Gastrocnemius medialis (tissue), 4 donors: Measurements from ENCODE around the gene SHC4. TPM values are rescaled to one million over a fixed set of nuclear protein-coding genes. Genes with fewer than 3 reads are reported as not detected.

Experiments
- ATAC-seq, 2 donors: fragments of 150-250 bp; one replicate each; pipeline ENCODE4 v1.9.1; 2016
- DNase-seq, 2 donors: peaks; one replicate each; pipeline ENCODE4 v3.0.0-alpha.2; 2019
- H3K27ac ChIP-seq, 4 donors: fragments of 200-600 bp; sonication (generic); 1 replicate in 1 of 4; 2 replicates in 3 of 4; pipeline ENCODE4 v1.5.1; 2016 to 2018; ENCODE audit warnings: mild to moderate bottlenecking in 2 of 4, moderate library complexity in 1 of 4
- H3K27me3 ChIP-seq, 3 donors: fragments of 200-600 bp; sonication (generic) in 2 of 3; 1 replicate in 1 of 3; 2 replicates in 2 of 3; pipeline versions ENCODE4 v1.5.1 to v1.6.0; 2016 to 2019; ENCODE audit warnings: mild to moderate bottlenecking in 1 of 3, moderate library complexity in 1 of 3
- H3K36me3 ChIP-seq, 2 donors: fragments of 200-600 bp; sonication (generic) in 1 of 2; one replicate each; pipeline ENCODE4 v1.5.1; 2017 to 2018
- H3K4me1 ChIP-seq, 2 donors: fragments of 200-600 bp; sonication (generic) in 1 of 2; one replicate each; pipeline ENCODE4 v1.5.1; 2016 to 2017; ENCODE audit warnings: mild to moderate bottlenecking in 2 of 2
- H3K4me3 ChIP-seq, 4 donors: fragments of 200-600 bp; sonication (generic) in 3 of 4; 1 replicate in 1 of 4; 2 replicates in 3 of 4; pipeline ENCODE4 v1.5.1; 2016 to 2019; ENCODE audit warnings: mild to moderate bottlenecking in 2 of 4
- H3K9me3 ChIP-seq, 3 donors: fragments of 200-600 bp; sonication (generic) in 2 of 3; 1 replicate in 1 of 3; 2 replicates in 2 of 3; pipeline ENCODE4 v1.5.1; 2016 to 2019
- POLR2A ChIP-seq, 2 donors: fragments of 450-650 bp; IDR thresholded peaks; one replicate each; pipeline ENCODE4 v1.6.1; 2017; ENCODE audit warnings: antibody characterized with exemption in 2 of 2, mild to moderate bottlenecking in 2 of 2, moderate library complexity in 2 of 2
- in situ Hi-C, 4 donors: fragments of 200-750 bp; cut with MboI; loops; one replicate each; pipeline versions ENCODE4 v1.15.0 to v1.8.0; 2017; ENCODE audit warnings: low sequenced_read_pairs in 4 of 4
- intact Hi-C: fragments of 100-400 bp; cut with DNase I; formaldehyde crosslinking; loops from one replicate; pipeline ENCODE4 v1.15.1; 2023; ENCODE audit warnings: low total_unique reads
- total RNA-seq, 4 donors: library from RNA; depleted of rRNA; stranded (reverse); fragments of >200 nt; gene quantifications; one replicate each; pipeline versions ENCODE4 v1.1.0 to v1.2.3, GENCODE V29; 2016
- TF ChIP-seq, protein P1 (sequence below), 5 experiments: fragments of 450-650 bp in 3 of 5; fragments of 200-600 bp in 2 of 5; sonication (generic) in 2 of 5; IDR thresholded peaks in 4 of 5; conservative IDR thresholded peaks in 1 of 5; 1 replicate in 4 of 5; 2 replicates in 1 of 5; pipeline ENCODE4 v1.5.1; 2016 to 2019; ENCODE audit warnings: antibody characterized with exemption in 5 of 5, mild to moderate bottlenecking in 3 of 5, moderate library complexity in 3 of 5

The SHC4 gene
- total RNA-seq, 4 donors from 2014 or later: 0.29 to 0.39 TPM; not detected in 2

DNA sequence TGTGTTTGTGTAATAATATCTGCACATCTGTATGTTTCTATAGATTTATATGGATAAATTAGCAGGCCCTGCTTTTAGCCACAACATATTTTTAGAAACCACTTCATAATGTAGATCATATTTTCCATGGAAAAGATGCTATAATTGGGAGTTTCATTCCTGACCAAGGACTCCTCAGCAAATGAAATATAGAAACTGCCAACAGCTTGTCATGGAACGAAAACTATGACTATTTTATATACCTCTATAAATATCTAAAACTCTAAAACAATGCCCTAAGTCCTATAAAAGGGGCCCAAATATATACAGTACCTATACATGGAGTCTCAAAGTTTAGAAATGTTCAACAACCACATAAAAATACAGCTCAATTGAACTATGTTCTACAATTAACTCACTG lies 57.9 kb downstream of the SHC4 start:
- H3K36me3 ChIP-seq: no peaks in the 10 kb centered on the region
- in situ Hi-C loops: no loop called here
- ATAC-seq: no peak

DNA sequence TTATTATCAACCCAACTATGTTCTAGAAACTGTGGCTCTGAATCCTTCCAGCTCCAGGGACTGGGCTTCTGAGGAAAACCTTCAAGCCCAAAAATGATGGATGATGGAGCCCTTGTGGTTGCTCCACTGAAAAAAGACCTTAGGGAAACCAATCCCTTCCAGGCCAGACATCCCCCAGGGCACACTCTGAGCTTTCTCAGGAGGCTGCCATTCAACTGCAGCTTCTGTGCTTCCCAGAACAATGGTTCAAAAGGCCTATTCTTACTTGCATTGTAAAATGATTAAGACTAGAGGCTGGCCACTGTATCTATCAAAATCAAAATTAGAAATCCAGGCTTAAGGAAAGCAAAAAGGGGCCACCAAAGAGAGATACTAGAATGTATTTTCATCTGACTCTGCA lies 58.5 kb downstream of the SHC4 start:
- no peaks in the 10 kb centered on the region for H3K36me3 ChIP-seq
- ATAC-seq: no peak
- no peaks in the 10 kb centered on the region for H3K4me1 ChIP-seq
- in situ Hi-C loops (no loop called here), intact Hi-C loops (no loop called here)
- no peaks in the 10 kb centered on the region for H3K9me3 ChIP-seq
- DNase-seq: no peak
- H3K4me3 ChIP-seq: no peak overlapping the region
- no peak overlapping the region for H3K27ac ChIP-seq
- TF ChIP-seq, protein P1, sequence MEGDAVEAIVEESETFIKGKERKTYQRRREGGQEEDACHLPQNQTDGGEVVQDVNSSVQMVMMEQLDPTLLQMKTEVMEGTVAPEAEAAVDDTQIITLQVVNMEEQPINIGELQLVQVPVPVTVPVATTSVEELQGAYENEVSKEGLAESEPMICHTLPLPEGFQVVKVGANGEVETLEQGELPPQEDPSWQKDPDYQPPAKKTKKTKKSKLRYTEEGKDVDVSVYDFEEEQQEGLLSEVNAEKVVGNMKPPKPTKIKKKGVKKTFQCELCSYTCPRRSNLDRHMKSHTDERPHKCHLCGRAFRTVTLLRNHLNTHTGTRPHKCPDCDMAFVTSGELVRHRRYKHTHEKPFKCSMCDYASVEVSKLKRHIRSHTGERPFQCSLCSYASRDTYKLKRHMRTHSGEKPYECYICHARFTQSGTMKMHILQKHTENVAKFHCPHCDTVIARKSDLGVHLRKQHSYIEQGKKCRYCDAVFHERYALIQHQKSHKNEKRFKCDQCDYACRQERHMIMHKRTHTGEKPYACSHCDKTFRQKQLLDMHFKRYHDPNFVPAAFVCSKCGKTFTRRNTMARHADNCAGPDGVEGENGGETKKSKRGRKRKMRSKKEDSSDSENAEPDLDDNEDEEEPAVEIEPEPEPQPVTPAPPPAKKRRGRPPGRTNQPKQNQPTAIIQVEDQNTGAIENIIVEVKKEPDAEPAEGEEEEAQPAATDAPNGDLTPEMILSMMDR (IDR thresholded peaks at IDR 0.05 in 4 of 5, conservative IDR thresholded peaks at IDR 0.05 in 1 of 5): no peak
- no peak for TF ChIP-seq POLR2A (IDR thresholded peaks at IDR 0.05)
- no peaks in the 10 kb centered on the region for H3K27me3 ChIP-seq

More for the DNA sequence above, 57.9 kb downstream of the SHC4 start:
- no peaks in the 10 kb centered on the region for H3K27me3 ChIP-seq
- H3K4me1 ChIP-seq: no peaks in the 10 kb centered on the region
- H3K27ac ChIP-seq: no peak overlapping the region
- H3K4me3 ChIP-seq: no peak overlapping the region
- H3K9me3 ChIP-seq: no peaks in the 10 kb centered on the region
- no peak for TF ChIP-seq POLR2A (IDR thresholded peaks at IDR 0.05)
- TF ChIP-seq, protein P1 (IDR thresholded peaks at IDR 0.05 in 4 of 5, conservative IDR thresholded peaks at IDR 0.05 in 1 of 5): no peak
- intact Hi-C loops: no loop called here
- DNase-seq: no peak

DNA sequence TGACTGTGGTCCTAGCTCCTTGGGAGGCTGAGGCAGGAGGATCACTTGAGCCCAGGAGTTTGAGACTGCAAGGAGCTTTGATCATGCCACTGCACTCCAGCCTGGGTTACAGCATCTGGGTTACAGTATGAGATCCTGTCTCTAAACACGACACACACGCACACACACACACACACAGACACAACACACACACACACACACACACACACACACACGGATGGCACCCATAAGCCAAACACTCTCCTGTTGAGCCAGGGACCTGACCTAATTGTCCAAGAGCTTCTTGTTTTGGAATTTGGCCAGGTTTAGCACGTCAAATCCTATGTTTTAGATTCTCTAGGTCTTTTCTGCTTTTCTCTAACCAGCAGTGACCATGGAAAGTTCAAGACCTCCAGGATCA lies 59.0 kb downstream of the SHC4 start:
- Histone ChIP-seq H3K27ac (no peak overlapping the region), H3K9me3 (no peaks in the 10 kb centered on the region), H3K36me3 (no peaks in the 10 kb centered on the region), H3K4me3 (no peak overlapping the region), H3K4me1 (no peaks in the 10 kb centered on the region), H3K27me3 (peaks cover 0 to 3% (median 0%) of the 10 kb centered on the region in 3 donors)
- in situ Hi-C loops (no loop called here), intact Hi-C loops (no loop called here)
- no peak for TF ChIP-seq POLR2A (IDR thresholded peaks at IDR 0.05)
- TF ChIP-seq, protein P1 (IDR thresholded peaks at IDR 0.05 in 4 of 5, conservative IDR thresholded peaks at IDR 0.05 in 1 of 5): no peak
- ATAC-seq: no peak
- DNase-seq: no peak

DNA sequence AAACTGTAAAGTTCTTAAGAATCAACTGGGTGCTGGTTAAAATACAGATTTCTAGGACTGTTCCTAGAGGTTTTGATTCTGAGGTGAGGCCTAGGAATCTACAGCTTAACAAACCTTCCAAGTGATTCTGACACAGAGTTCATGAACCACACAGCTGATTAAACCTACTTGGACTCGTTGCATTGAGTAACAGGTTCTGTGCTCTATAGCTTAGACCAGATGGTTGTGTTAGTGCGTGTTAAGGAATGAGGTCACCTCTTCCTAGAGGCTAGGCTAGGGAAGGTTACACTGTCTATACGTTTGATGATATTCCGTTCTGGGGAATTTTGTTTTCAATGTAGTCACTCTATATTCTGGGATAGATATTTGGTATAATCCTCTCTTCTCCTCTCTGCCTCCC lies 63.9 kb downstream of the SHC4 start:
- TF ChIP-seq, protein P1 (IDR thresholded peaks at IDR 0.05 in 4 of 5, conservative IDR thresholded peaks at IDR 0.05 in 1 of 5): no peak
- no peak for TF ChIP-seq POLR2A (IDR thresholded peaks at IDR 0.05)
- Histone ChIP-seq H3K9me3 (no peaks in the 10 kb centered on the region), H3K27me3 (peaks cover 0 to 12% (median 3%) of the 10 kb centered on the region in 3 donors), H3K4me1 (peaks cover 0 to 8% of the 10 kb centered on the region in 2 donors), H3K27ac (no peak overlapping the region), H3K36me3 (no peaks in the 10 kb centered on the region), H3K4me3 (no peak overlapping the region)
- intact Hi-C loops (no loop called here), in situ Hi-C loops (no loop called here)
- no peak for DNase-seq
- ATAC-seq: no peak

DNA sequence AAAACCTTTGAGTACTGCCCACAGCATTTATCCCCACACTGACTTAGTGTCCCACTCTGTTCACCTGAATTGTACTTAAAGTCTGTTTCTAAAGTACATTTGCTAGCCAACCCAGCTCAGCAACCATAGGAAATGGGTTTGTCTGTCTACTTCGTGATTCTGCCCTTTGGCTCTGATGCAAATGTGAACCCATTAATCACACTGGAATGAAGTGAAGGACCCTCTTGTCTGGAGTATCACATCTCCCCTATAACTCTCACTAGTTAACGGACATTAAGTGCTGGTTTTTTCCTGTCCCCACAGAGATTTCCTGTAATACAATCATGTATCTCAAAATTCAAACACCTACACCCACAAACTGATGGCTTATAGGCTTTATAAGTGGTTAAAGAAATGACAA lies 65.3 kb downstream of the SHC4 start:
- ATAC-seq: no peak
- no peak overlapping the region for H3K27ac ChIP-seq
- H3K27me3 ChIP-seq: peaks cover 0 to 12% (median 3%) of the 10 kb centered on the region in 3 donors
- TF ChIP-seq, protein P1 (IDR thresholded peaks at IDR 0.05 in 4 of 5, conservative IDR thresholded peaks at IDR 0.05 in 1 of 5): no peak
- TF ChIP-seq POLR2A (IDR thresholded peaks at IDR 0.05): no peak
- H3K9me3 ChIP-seq: no peaks in the 10 kb centered on the region
- in situ Hi-C loops: no loop called here
- DNase-seq: no peak
- no peaks in the 10 kb centered on the region for H3K36me3 ChIP-seq
- no peak overlapping the region for H3K4me3 ChIP-seq
- intact Hi-C loops: no loop called here
- peaks cover 0 to 8% of the 10 kb centered on the region in 2 donors for H3K4me1 ChIP-seq
